Right renal cortex interstitium (tissue), 3 donors: ENCODE data around the gene PICALM. TPM values are rescaled to one million over a fixed set of nuclear protein-coding genes. Genes with fewer than 3 reads are reported as not detected.
"Not testable (repeated sequence)": the region's sequence is repeated elsewhere in the genome, so short reads cannot be mapped to it uniquely, and the experiment has no call there.

Experiments
- DNase-seq, 3 donors: peaks; one replicate each; pipeline ENCODE4 v3.0.0-alpha.2; 2013; ENCODE audit warnings: low read depth in 3 of 3, low spot score in 2 of 3
- polyA plus RNA-seq, 3 donors: library from polyadenylated mRNA; unstranded; fragments of 120-200 nt; gene quantifications; one replicate each; pipeline ENCODE4 v1.2.1, GENCODE V29; 2013; ENCODE audit not compliant: insufficient read length in 3 of 3

The PICALM gene
- polyA plus RNA-seq = 100 to 1,000 TPM; 263 to 279 (median 277) TPM

- peak; percentile 93 to 98 (median 98) for DNase-seq
These were observed at the start of gene PICALM for GRCh38 chr11:86068951-86069407. Gene PICALM, minus strand, starts transcription at chr11:86069084. Its CDS starts 304 bp downstream, at chr11:86068780.

GRCh38 chr11:86118253-86118652 lies 49.4 kb upstream of the PICALM start:
- DNase-seq = no peak

GRCh38 chr11:86117712-86118063 lies 48.8 kb upstream of the PICALM start:
- DNase-seq = no peak

- no peak for DNase-seq
These were observed 48.3 kb upstream of the PICALM start for GRCh38 chr11:86117001-86117711.

GRCh38 chr11:86116386-86116726 lies 47.5 kb upstream of the PICALM start:
- no peak for DNase-seq

- no peak for DNase-seq
These were observed 46.9 kb upstream of the PICALM start for GRCh38 chr11:86115542-86116385.

- DNase-seq = no peak
These were observed 40.2 kb upstream of the PICALM start for GRCh38 chr11:86108890-86109638.

- DNase-seq = no peak
These were observed 39.3 kb upstream of the PICALM start for GRCh38 chr11:86108191-86108590.

- no peak for DNase-seq
These were observed 38.0 kb upstream of the PICALM start for GRCh38 chr11:86106916-86107315.

GRCh38 chr11:86106031-86106430 lies 37.1 kb upstream of the PICALM start:
- DNase-seq = not testable (repeated sequence)

- DNase-seq = not testable (repeated sequence)
These were observed 36.7 kb upstream of the PICALM start for GRCh38 chr11:86105601-86106000.

- no peak for DNase-seq
These were observed 34.9 kb upstream of the PICALM start for GRCh38 chr11:86103808-86104207.

- DNase-seq = no peak
These were observed 33.1 kb upstream of the PICALM start for GRCh38 chr11:86101941-86102407.

GRCh38 chr11:86101493-86101892 lies 32.6 kb upstream of the PICALM start:
- no peak for DNase-seq

GRCh38 chr11:86099874-86100273 lies 31.0 kb upstream of the PICALM start:
- no peak for DNase-seq

- no peak for DNase-seq
These were observed 29.1 kb upstream of the PICALM start for GRCh38 chr11:86097980-86098379.

GRCh38 chr11:86091566-86091965 lies 22.7 kb upstream of the PICALM start:
- no peak for DNase-seq

- DNase-seq = no peak
These were observed 22.2 kb upstream of the PICALM start for GRCh38 chr11:86091086-86091485.

GRCh38 chr11:86089659-86090058 lies 20.8 kb upstream of the PICALM start:
- DNase-seq = no peak

GRCh38 chr11:86087688-86088087 lies 18.8 kb upstream of the PICALM start:
- not testable (repeated sequence) for DNase-seq

GRCh38 chr11:86087256-86087655 lies 18.4 kb upstream of the PICALM start:
- DNase-seq = no peak
